SU-DHL-6 (cell line): ENCODE measurements around the gene LSR.

Source experiments
- H2AFZ ChIP-seq: fragments of 200-600 bp; sonication (generic); 2 replicates; pipeline ENCODE4 v1.6.1; 2014; ENCODE audit warnings: low read depth, mild to moderate bottlenecking, moderate library complexity, mixed read lengths, antibody characterized with exemption, low read length; ENCODE audit not compliant: severe bottlenecking
- H3F3A ChIP-seq: fragments of 200-600 bp; shearing (Covaris generic); 2 replicates; pipeline ENCODE4 v1.6.0; 2016; ENCODE audit warnings: antibody characterized with exemption, mild to moderate bottlenecking; ENCODE audit not compliant: insufficient read depth
- H3K27ac ChIP-seq: fragments of 200-600 bp; sonication (generic); 2 replicates; pipeline ENCODE4 v1.5.1; 2016; ENCODE audit warnings: low read depth, mild to moderate bottlenecking, low read length, moderate library complexity, mixed read lengths
- H3K27me3 ChIP-seq: fragments of 200-600 bp; sonication (generic), shearing (Covaris generic); 2 replicates; pipeline ENCODE4 v1.6.0; 2014; ENCODE audit warnings: mild to moderate bottlenecking, low read length
- H3K36me3 ChIP-seq: fragments of 200-600 bp; sonication (generic); 2 replicates; pipeline ENCODE4 v1.6.1; 2014; ENCODE audit warnings: mild to moderate bottlenecking, low read length, mixed read lengths
- H3K4me2 ChIP-seq: fragments of 300-600, 200-600 bp; shearing (Covaris generic), sonication (generic); 2 replicates; pipeline ENCODE4 v1.6.0; 2014; ENCODE audit warnings: low read length, low read depth, mild to moderate bottlenecking; ENCODE audit not compliant: poor library complexity, severe bottlenecking
- H3K4me3 ChIP-seq: fragments of 200-600 bp; sonication (generic); 2 replicates; pipeline ENCODE4 v1.5.1; 2014; ENCODE audit warnings: antibody characterized with exemption, low read length, mild to moderate bottlenecking, mixed read lengths; ENCODE audit not compliant: insufficient read depth, poor library complexity, severe bottlenecking
- H3K79me2 ChIP-seq: fragments of 200-600 bp; sonication (generic); 2 replicates; pipeline ENCODE4 v1.6.1; 2014; ENCODE audit warnings: mild to moderate bottlenecking, low read length, moderate library complexity; ENCODE audit not compliant: insufficient read depth
- H3K9ac ChIP-seq: fragments of 200-600 bp; sonication (generic); 2 replicates; pipeline ENCODE4 v1.7.0; 2014; ENCODE audit warnings: mild to moderate bottlenecking, low read length
- H3K9me2 ChIP-seq: fragments of 200-600 bp; sonication (generic); replicated peaks from 2 replicates; pipeline ENCODE4 v1.6.1; 2014; ENCODE audit warnings: low read length; ENCODE audit not compliant: insufficient read depth
- H3K9me3 ChIP-seq: fragments of 200-600 bp; sonication (generic); 2 replicates; pipeline ENCODE4 v1.6.1; 2014; ENCODE audit warnings: low read length, mixed read lengths; ENCODE audit not compliant: insufficient read depth
- H4K20me1 ChIP-seq: fragments of 200-600 bp; sonication (generic); 2 replicates; pipeline ENCODE4 v1.6.1; 2014; ENCODE audit warnings: low read depth, mild to moderate bottlenecking, antibody characterized with exemption, low read length, moderate library complexity, mixed read lengths
- EZH2phosphoT487 ChIP-seq: fragments of 200-600 bp; sonication (generic), shearing (Covaris generic); conservative IDR thresholded peaks from 2 replicates; pipeline ENCODE4 v1.6.1; 2018; ENCODE audit warnings: mild to moderate bottlenecking, antibody characterized with exemption, low read length, moderate library complexity, mixed read lengths
- TF ChIP-seq, protein P1 (sequence below): fragments of 200-600 bp; sonication (generic); IDR thresholded peaks from one replicate; pipeline ENCODE4 v1.5.1; 2017; ENCODE audit warnings: antibody characterized with exemption, mild to moderate bottlenecking, low read length, moderate library complexity; ENCODE audit not compliant: insufficient read depth, poor library complexity, severe bottlenecking

LSR gene

DNA sequence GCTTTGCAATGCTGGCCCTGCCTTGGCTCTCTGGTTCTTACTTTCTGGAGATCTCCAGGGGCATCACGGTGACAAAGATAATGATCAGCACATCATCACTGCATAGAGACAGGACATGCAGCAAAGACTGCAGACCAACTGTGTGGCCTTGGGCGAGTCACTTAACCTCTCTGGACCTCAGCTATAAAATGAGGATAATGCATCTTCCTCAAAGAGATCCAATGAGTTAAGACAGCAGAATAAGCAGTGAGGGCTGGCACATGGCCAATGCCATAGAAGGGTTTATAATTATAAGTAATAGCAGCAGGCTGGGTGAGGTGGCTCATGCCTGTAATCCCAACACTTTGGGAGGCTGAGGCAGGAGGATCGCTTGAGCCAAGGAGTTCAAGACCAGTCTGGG, 45.5 kb downstream of the LSR start:
- Histone ChIP-seq H3K4me2 (no peak overlapping the region), H3K27ac (0 out of 2 replicates have a peak overlapping the region, but pooled peaks have one; percentile 3), H3K9me3 (no peaks in the 10 kb centered on the region), H3K9me2 (no peaks in the 10 kb centered on the region), H3K36me3 (no peaks in the 10 kb centered on the region), H3K9ac (no peak overlapping the region), H3K4me3 (no peak overlapping the region), H3K79me2 (no peaks in the 10 kb centered on the region), H3F3A (peaks cover 33% of the 10 kb centered on the region), H4K20me1 (no peaks in the 10 kb centered on the region), H3K27me3 (no peaks in the 10 kb centered on the region), H2AFZ (no peak overlapping the region)
- TF ChIP-seq, protein P1, sequence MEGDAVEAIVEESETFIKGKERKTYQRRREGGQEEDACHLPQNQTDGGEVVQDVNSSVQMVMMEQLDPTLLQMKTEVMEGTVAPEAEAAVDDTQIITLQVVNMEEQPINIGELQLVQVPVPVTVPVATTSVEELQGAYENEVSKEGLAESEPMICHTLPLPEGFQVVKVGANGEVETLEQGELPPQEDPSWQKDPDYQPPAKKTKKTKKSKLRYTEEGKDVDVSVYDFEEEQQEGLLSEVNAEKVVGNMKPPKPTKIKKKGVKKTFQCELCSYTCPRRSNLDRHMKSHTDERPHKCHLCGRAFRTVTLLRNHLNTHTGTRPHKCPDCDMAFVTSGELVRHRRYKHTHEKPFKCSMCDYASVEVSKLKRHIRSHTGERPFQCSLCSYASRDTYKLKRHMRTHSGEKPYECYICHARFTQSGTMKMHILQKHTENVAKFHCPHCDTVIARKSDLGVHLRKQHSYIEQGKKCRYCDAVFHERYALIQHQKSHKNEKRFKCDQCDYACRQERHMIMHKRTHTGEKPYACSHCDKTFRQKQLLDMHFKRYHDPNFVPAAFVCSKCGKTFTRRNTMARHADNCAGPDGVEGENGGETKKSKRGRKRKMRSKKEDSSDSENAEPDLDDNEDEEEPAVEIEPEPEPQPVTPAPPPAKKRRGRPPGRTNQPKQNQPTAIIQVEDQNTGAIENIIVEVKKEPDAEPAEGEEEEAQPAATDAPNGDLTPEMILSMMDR, result no peak
- TF ChIP-seq EZH2phosphoT487, result no peak

DNA sequence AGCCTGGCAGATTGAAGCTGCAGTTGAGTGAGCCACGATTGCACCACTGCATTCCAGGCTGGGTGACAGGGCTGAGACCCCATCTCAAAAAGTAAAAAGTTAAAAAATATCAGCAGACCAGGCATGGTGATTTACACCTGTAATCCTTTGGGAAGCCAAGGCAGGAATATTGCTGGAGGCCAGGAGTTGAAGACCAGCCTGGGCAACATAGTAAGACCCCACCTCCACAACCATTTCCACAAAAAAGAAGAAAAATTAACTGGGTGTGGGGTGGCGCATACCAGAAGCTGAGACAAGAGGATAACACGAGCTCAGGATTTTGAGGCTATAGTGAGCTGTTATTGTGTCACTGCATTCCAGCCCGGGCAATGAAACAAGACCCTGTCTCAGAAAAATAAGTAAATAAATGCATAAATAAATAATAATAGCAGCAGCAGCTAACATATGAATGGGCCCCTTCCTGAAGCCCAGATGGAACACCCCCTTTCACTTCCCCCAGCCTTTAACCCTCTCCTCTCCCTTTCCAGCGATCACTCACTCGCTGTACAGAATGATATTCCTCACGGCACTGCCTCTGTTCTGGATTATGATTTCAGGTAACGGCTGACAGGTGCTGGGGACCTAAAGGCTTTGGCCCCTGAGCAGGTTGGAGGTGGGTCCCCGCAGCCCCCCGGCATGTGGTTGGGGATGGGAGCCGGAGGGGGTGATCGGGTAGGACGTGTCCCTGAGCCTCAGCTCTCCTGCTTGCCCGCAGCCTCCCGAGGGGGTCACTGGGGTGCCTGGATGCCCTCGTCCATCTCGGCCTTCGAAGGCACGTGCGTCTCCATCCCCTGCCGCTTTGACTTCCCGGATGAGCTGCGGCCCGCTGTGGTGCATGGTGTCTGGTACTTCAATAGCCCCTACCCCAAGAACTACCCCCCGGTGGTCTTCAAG, 46.3 kb downstream of the LSR start:
- no peaks in the 10 kb centered on the region for H3K9me2 ChIP-seq
- no peaks in the 10 kb centered on the region for H3K27me3 ChIP-seq
- H3K4me2 ChIP-seq, result peak overlapping the region; percentile 46
- H3K27ac ChIP-seq, result peak overlapping the region; percentile 87
- H3K9ac ChIP-seq, result peak overlapping the region; percentile 20
- no peaks in the 10 kb centered on the region for H3K79me2 ChIP-seq
- H3K9me3 ChIP-seq, result no peaks in the 10 kb centered on the region
- no peak overlapping the region for H3K4me3 ChIP-seq
- TF ChIP-seq EZH2phosphoT487, result 0 out of 2 replicates have a peak, but pooled peaks have one; percentile 4
- TF ChIP-seq, protein P1, result no peak
- H2AFZ ChIP-seq, result no peak overlapping the region
- no peaks in the 10 kb centered on the region for H4K20me1 ChIP-seq
- no peaks in the 10 kb centered on the region for H3K36me3 ChIP-seq
- peaks cover 33% of the 10 kb centered on the region for H3F3A ChIP-seq

DNA sequence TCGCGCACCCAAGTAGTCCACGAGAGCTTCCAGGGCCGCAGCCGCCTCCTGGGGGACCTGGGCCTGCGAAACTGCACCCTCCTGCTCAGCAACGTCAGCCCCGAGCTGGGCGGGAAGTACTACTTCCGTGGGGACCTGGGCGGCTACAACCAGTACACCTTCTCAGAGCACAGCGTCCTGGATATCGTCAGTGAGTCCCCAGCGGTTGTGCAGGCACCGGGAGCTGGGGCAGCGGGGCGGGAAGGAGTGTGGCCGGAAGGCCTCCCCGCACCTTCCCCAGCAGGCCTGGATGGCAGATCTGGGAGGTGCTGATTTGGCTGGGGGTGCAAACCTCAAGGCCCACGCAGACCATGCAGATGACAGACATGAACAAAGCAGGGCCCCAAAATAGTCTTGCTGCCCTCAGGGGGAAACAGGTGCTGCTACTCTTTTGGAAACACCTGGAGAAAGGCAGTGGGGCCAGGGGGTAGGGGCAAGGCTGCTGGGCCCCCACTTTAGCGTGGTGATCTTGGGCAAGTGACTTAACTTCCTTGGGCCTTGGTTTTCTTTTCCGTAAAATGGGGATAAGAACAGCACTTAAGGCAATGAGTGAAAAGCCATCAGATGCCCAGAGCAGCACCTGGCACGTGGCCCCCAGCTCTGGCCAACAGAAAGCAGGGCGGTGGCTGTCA, 47.1 kb downstream of the LSR start:
- peak overlapping the region; percentile 87 for H3K27ac ChIP-seq
- TF ChIP-seq, protein P1, result no peak
- TF ChIP-seq EZH2phosphoT487, result 0 out of 2 replicates have a peak, but pooled peaks have one; percentile 90
- H3K79me2 ChIP-seq, result no peaks in the 10 kb centered on the region
- H3K4me3 ChIP-seq, result no peak overlapping the region
- peak overlapping the region; percentile 39 for H3K9ac ChIP-seq
- H3F3A ChIP-seq, result peaks cover 33% of the 10 kb centered on the region
- H2AFZ ChIP-seq, result no peak overlapping the region
- no peaks in the 10 kb centered on the region for H3K9me3 ChIP-seq
- no peaks in the 10 kb centered on the region for H3K9me2 ChIP-seq
- H3K4me2 ChIP-seq, result peak overlapping the region; percentile 46
- no peaks in the 10 kb centered on the region for H3K27me3 ChIP-seq
- no peaks in the 10 kb centered on the region for H3K36me3 ChIP-seq
- H4K20me1 ChIP-seq, result no peaks in the 10 kb centered on the region
